Neuron (in vitro differentiated cells): ENCODE results near the gene VWA8.

Experiments
- H2AFZ ChIP-seq: one replicate; pipeline ENCODE4 v1.6.1; 2013; ENCODE audit warnings: low read depth, mild to moderate bottlenecking, inconsistent platforms, low read length, moderate library complexity
- H3K27me3 ChIP-seq: one replicate; pipeline ENCODE4 v1.6.1; 2013; ENCODE audit warnings: low read length; ENCODE audit not compliant: insufficient read depth
- H3K36me3 ChIP-seq: one replicate; pipeline ENCODE4 v1.6.1; 2013; ENCODE audit warnings: low read length; ENCODE audit not compliant: insufficient read depth
- H3K4me1 ChIP-seq: one replicate; pipeline ENCODE4 v1.6.1; 2013; ENCODE audit warnings: low read length; ENCODE audit not compliant: insufficient read depth
- H3K4me3 ChIP-seq: 2 replicates; pipeline ENCODE4 v1.5.1; 2013; ENCODE audit warnings: mild to moderate bottlenecking, low read length, moderate library complexity
- H3K9me3 ChIP-seq: one replicate; pipeline ENCODE4 v1.6.1; 2013; ENCODE audit warnings: low read length

VWA8 gene

GRCh38 chr13:41788552-41788951 lies 172.4 kb downstream of the VWA8 start:
- Histone ChIP-seq H3K27me3 (no peaks in the 10 kb centered on the region), H2AFZ (no peak overlapping the region), H3K36me3 (no peaks in the 10 kb centered on the region), H3K4me3 (no peak overlapping the region), H3K9me3 (no peaks in the 10 kb centered on the region), H3K4me1 (no peaks in the 10 kb centered on the region)

- Histone ChIP-seq H3K36me3 (no peaks in the 10 kb centered on the region), H3K4me1 (peaks cover 10% of the 10 kb centered on the region), H3K9me3 (no peaks in the 10 kb centered on the region), H2AFZ (no peak overlapping the region), H3K4me3 (no peak overlapping the region), H3K27me3 (no peaks in the 10 kb centered on the region)
These were observed 175.3 kb downstream of the VWA8 start for GRCh38 chr13:41785402-41786172.

GRCh38 chr13:41782086-41782485 lies 178.8 kb downstream of the VWA8 start:
- Histone ChIP-seq H2AFZ (no peak overlapping the region), H3K9me3 (no peaks in the 10 kb centered on the region), H3K4me3 (no peak overlapping the region), H3K4me1 (peaks cover 10% of the 10 kb centered on the region), H3K36me3 (no peaks in the 10 kb centered on the region), H3K27me3 (no peaks in the 10 kb centered on the region)

GRCh38 chr13:41780715-41781706 lies 179.9 kb downstream of the VWA8 start:
- Histone ChIP-seq H3K4me1 (peaks cover 10% of the 10 kb centered on the region), H3K27me3 (no peaks in the 10 kb centered on the region), H2AFZ (no peak overlapping the region), H3K36me3 (no peaks in the 10 kb centered on the region), H3K9me3 (no peaks in the 10 kb centered on the region), H3K4me3 (no peak overlapping the region)

GRCh38 chr13:41775251-41775650 lies 185.7 kb downstream of the VWA8 start:
- Histone ChIP-seq H3K27me3 (no peaks in the 10 kb centered on the region), H3K4me3 (no peak overlapping the region), H2AFZ (no peak overlapping the region), H3K4me1 (peaks cover 10% of the 10 kb centered on the region), H3K36me3 (no peaks in the 10 kb centered on the region), H3K9me3 (no peaks in the 10 kb centered on the region)

- no peak overlapping the region for H3K4me3 ChIP-seq
- peaks cover 10% of the 10 kb centered on the region for H3K4me1 ChIP-seq
- no peaks in the 10 kb centered on the region for H3K36me3 ChIP-seq
- no peaks in the 10 kb centered on the region for H3K27me3 ChIP-seq
- H2AFZ ChIP-seq: no peak overlapping the region
- H3K9me3 ChIP-seq: no peaks in the 10 kb centered on the region
These were observed 186.2 kb downstream of the VWA8 start for GRCh38 chr13:41774605-41775218.

GRCh38 chr13:41767801-41768200 lies 193.1 kb downstream of the VWA8 start:
- Histone ChIP-seq H3K9me3 (no peaks in the 10 kb centered on the region), H3K4me1 (peaks cover 5% of the 10 kb centered on the region), H3K4me3 (no peak overlapping the region), H2AFZ (no peak overlapping the region), H3K27me3 (no peaks in the 10 kb centered on the region), H3K36me3 (no peaks in the 10 kb centered on the region)

- Histone ChIP-seq H2AFZ (no peak overlapping the region), H3K27me3 (no peaks in the 10 kb centered on the region), H3K36me3 (no peaks in the 10 kb centered on the region), H3K4me1 (no peaks in the 10 kb centered on the region), H3K4me3 (no peak overlapping the region), H3K9me3 (no peaks in the 10 kb centered on the region)
These were observed 194.5 kb downstream of the VWA8 start for GRCh38 chr13:41766439-41766838.

- no peaks in the 10 kb centered on the region for H3K36me3 ChIP-seq
- no peaks in the 10 kb centered on the region for H3K27me3 ChIP-seq
- no peaks in the 10 kb centered on the region for H3K9me3 ChIP-seq
- H2AFZ ChIP-seq: no peak overlapping the region
- no peaks in the 10 kb centered on the region for H3K4me1 ChIP-seq
- no peak overlapping the region for H3K4me3 ChIP-seq
These were observed 195.1 kb downstream of the VWA8 start for GRCh38 chr13:41765813-41766212.

- no peaks in the 10 kb centered on the region for H3K27me3 ChIP-seq
- H3K36me3 ChIP-seq: no peaks in the 10 kb centered on the region
- no peak overlapping the region for H3K4me3 ChIP-seq
- no peaks in the 10 kb centered on the region for H3K4me1 ChIP-seq
- H2AFZ ChIP-seq: no peak overlapping the region
- no peaks in the 10 kb centered on the region for H3K9me3 ChIP-seq
These were observed 195.9 kb downstream of the VWA8 start for GRCh38 chr13:41765020-41765419.

- Histone ChIP-seq H3K36me3 (no peaks in the 10 kb centered on the region), H3K4me3 (no peak overlapping the region), H3K4me1 (no peaks in the 10 kb centered on the region), H2AFZ (no peak overlapping the region), H3K27me3 (no peaks in the 10 kb centered on the region), H3K9me3 (no peaks in the 10 kb centered on the region)
These were observed 196.4 kb downstream of the VWA8 start for GRCh38 chr13:41764558-41764957.

GRCh38 chr13:41763782-41764181 lies 197.1 kb downstream of the VWA8 start:
- Histone ChIP-seq H2AFZ (no peak overlapping the region), H3K4me3 (no peak overlapping the region), H3K36me3 (no peaks in the 10 kb centered on the region), H3K9me3 (no peaks in the 10 kb centered on the region), H3K27me3 (no peaks in the 10 kb centered on the region), H3K4me1 (no peaks in the 10 kb centered on the region)

GRCh38 chr13:41762796-41763195 lies 198.1 kb downstream of the VWA8 start:
- Histone ChIP-seq H3K9me3 (no peaks in the 10 kb centered on the region), H3K27me3 (no peaks in the 10 kb centered on the region), H3K4me3 (no peak overlapping the region), H3K4me1 (no peaks in the 10 kb centered on the region), H3K36me3 (no peaks in the 10 kb centered on the region), H2AFZ (no peak overlapping the region)
